Tibial nerve (tissue), 4 donors: Measurements from ENCODE around the gene TMEM44. TPM values are rescaled to one million over a fixed set of nuclear protein-coding genes. Genes with fewer than 3 reads are reported as not detected.

Source experiments
- DNase-seq, 2 donors: peaks; one replicate each; pipeline ENCODE4 v3.0.0-alpha.2; 2019; ENCODE audit warnings: low spot score in 2 of 2
- H3K27ac ChIP-seq, 4 donors: fragments of 200-600 bp; sonication (generic) in 3 of 4; one replicate each; pipeline ENCODE4 v1.5.1; 2017 to 2019; ENCODE audit warnings: mild to moderate bottlenecking in 1 of 4
- H3K27me3 ChIP-seq, 2 donors: fragments of 200-600 bp; sonication (generic) in 1 of 2; one replicate each; pipeline versions ENCODE4 v1.5.1 to v1.6.0; 2017 to 2019
- H3K36me3 ChIP-seq, 3 donors: fragments of 200-600 bp; sonication (generic); one replicate each; pipeline ENCODE4 v1.5.1; 2018 to 2019
- H3K4me1 ChIP-seq, 4 donors: fragments of 200-600 bp; sonication (generic) in 3 of 4; one replicate each; pipeline ENCODE4 v1.5.1; 2017 to 2019
- H3K4me3 ChIP-seq, 4 donors: fragments of 200-600 bp; sonication (generic) in 3 of 4; one replicate each; pipeline ENCODE4 v1.5.1; 2017 to 2019; ENCODE audit warnings: mild to moderate bottlenecking in 1 of 4, moderate library complexity in 1 of 4
- H3K9me3 ChIP-seq, 4 donors: fragments of 200-600 bp; sonication (generic) in 3 of 4; one replicate each; pipeline ENCODE4 v1.5.1; 2017 to 2019
- CTCF ChIP-seq, 5 experiments: fragments of 200-600 bp in 3 of 5; fragments of 450-650 bp in 2 of 5; sonication (generic) in 3 of 5; IDR thresholded peaks; one replicate each; pipeline ENCODE4 v1.5.1; 2016 to 2019; ENCODE audit warnings: antibody characterized with exemption in 5 of 5, mild to moderate bottlenecking in 3 of 5, moderate library complexity in 2 of 5
- EP300 ChIP-seq, 2 donors: sonication (generic); formaldehyde crosslinking; IDR thresholded peaks; one replicate each; pipeline ENCODE4 v1.6.1; 2017; ENCODE audit warnings: antibody characterized with exemption in 2 of 2, mild to moderate bottlenecking in 1 of 2
- POLR2A ChIP-seq, 2 donors: fragments of 450-650 bp; IDR thresholded peaks; one replicate each; pipeline ENCODE4 v1.6.1; 2017; ENCODE audit warnings: antibody characterized with exemption in 2 of 2, mild to moderate bottlenecking in 2 of 2, moderate library complexity in 2 of 2
- WGBS, 2 donors: methylation state at CpG; one replicate each; pipeline ENCODE4 v1.1.5; 2018; 5-methylcytosine and 5-hydroxymethylcytosine counted together
- total RNA-seq, 4 donors: library from RNA; depleted of rRNA; stranded (reverse); fragments of >200 nt; gene quantifications; one replicate each; pipeline ENCODE4 v1.1.0, GENCODE V29; 2016

The TMEM44 gene
- total RNA-seq, 4 donors from 2014 or later, result 14.9 to 17.4 (median 16.5) TPM

- Histone ChIP-seq H3K9me3 (no peaks in the 10 kb centered on the region), H3K27me3 (peaks cover 0 to 5% of the 10 kb centered on the region in 2 donors), H3K36me3 (peaks cover 0 to 15% (median 2%) of the 10 kb centered on the region in 3 donors), H3K4me3 (peak within 1 kb of the TSS; percentile 75 to 87 (median 83)), H3K4me1 (peaks cover 0 to 31% (median 15%) of the 10 kb centered on the region in 4 donors), H3K27ac (peak within 1 kb of the TSS; percentile 86 to 91 (median 88))
- peak; percentile 82 to 93 for DNase-seq
- peak in 1 of 5 experiments; percentile 63 for TF ChIP-seq CTCF (IDR thresholded peaks at IDR 0.05)
- peak; percentile 82 to 96 for TF ChIP-seq EP300 (IDR thresholded peaks at IDR 0.05)
- TF ChIP-seq POLR2A (IDR thresholded peaks at IDR 0.05), result peak in 1 of 2 donors; percentile 36
- WGBS, 2 donors, result 0 to 1% methylated on average over 57 of the region's 57 CpGs
Observed at GRCh38 chr3:194671900-194672808, 38.9 kb upstream of the TMEM44 start, which contains the start of gene LSG1. TSS of gene LSG1 (minus strand) at chr3:194672191. CDS start at chr3:194672162, 29 bp downstream.

- TF ChIP-seq CTCF (IDR thresholded peaks at IDR 0.05) (peak in 3 of 5 experiments; percentile 24 to 59 (median 30)), EP300 (IDR thresholded peaks at IDR 0.05) (no peak), POLR2A (IDR thresholded peaks at IDR 0.05) (no peak)
- WGBS, 2 donors, result 0 to 1% methylated on average over 5 of the region's 5 CpGs
Observed at GRCh38 chr3:194671511-194671899, 38.3 kb upstream of the TMEM44 start.

GRCh38 chr3:194667363-194667762, 34.1 kb upstream of the TMEM44 start:
- TF ChIP-seq POLR2A (IDR thresholded peaks at IDR 0.05) (no peak), EP300 (IDR thresholded peaks at IDR 0.05) (no peak), CTCF (IDR thresholded peaks at IDR 0.05) (no peak)
- H3K9me3 ChIP-seq, result no peaks in the 10 kb centered on the region
- H3K4me3 ChIP-seq, result no peak overlapping the region
- WGBS, 2 donors, result 60 to 83% methylated on average over 7 of the region's 7 CpGs
- no peak for DNase-seq
- peaks cover 0 to 56% (median 2%) of the 10 kb centered on the region in 3 donors for H3K36me3 ChIP-seq
- peaks cover 0 to 26% (median 13%) of the 10 kb centered on the region in 4 donors for H3K4me1 ChIP-seq
- H3K27ac ChIP-seq, result no peak overlapping the region
- H3K27me3 ChIP-seq, result no peaks in the 10 kb centered on the region

More at GRCh38 chr3:194671511-194671899, 38.3 kb upstream of the TMEM44 start:
- DNase-seq, result no peak
- Histone ChIP-seq H3K27ac (peak overlapping the region; percentile 86 to 91 (median 88)), H3K36me3 (peaks cover 0 to 19% (median 2%) of the 10 kb centered on the region in 3 donors), H3K27me3 (peaks cover 0 to 3% of the 10 kb centered on the region in 2 donors), H3K4me1 (peaks cover 0 to 32% (median 15%) of the 10 kb centered on the region in 4 donors), H3K4me3 (peak overlapping the region; percentile 75 to 87 (median 83)), H3K9me3 (no peaks in the 10 kb centered on the region)

- H3K27ac ChIP-seq, result no peak overlapping the region
- H3K4me1 ChIP-seq, result peaks cover 0 to 9% (median under 1%) of the 10 kb centered on the region in 4 donors
- no peak for TF ChIP-seq EP300 (IDR thresholded peaks at IDR 0.05)
- TF ChIP-seq POLR2A (IDR thresholded peaks at IDR 0.05), result no peak
- no peak for TF ChIP-seq CTCF (IDR thresholded peaks at IDR 0.05)
- no peaks in the 10 kb centered on the region for H3K27me3 ChIP-seq
- H3K4me3 ChIP-seq, result no peak overlapping the region
- no peaks in the 10 kb centered on the region for H3K9me3 ChIP-seq
- H3K36me3 ChIP-seq, result peaks cover 2 to 79% (median 6%) of the 10 kb centered on the region in 3 donors
- WGBS, 2 donors, result 89 to 95% methylated on average over 7 of the region's 7 CpGs
- DNase-seq, result no peak
Observed at GRCh38 chr3:194664857-194665256, 31.6 kb upstream of the TMEM44 start.

GRCh38 chr3:194661946-194662345, 28.7 kb upstream of the TMEM44 start:
- no peak for DNase-seq
- WGBS, 2 donors, result 68 to 75% methylated on average over 6 of the region's 6 CpGs
- H3K4me3 ChIP-seq, result no peak overlapping the region
- H3K27me3 ChIP-seq, result no peaks in the 10 kb centered on the region
- TF ChIP-seq CTCF (IDR thresholded peaks at IDR 0.05), result no peak
- no peak for TF ChIP-seq POLR2A (IDR thresholded peaks at IDR 0.05)
- TF ChIP-seq EP300 (IDR thresholded peaks at IDR 0.05), result no peak
- no peaks in the 10 kb centered on the region for H3K4me1 ChIP-seq
- H3K36me3 ChIP-seq, result peaks cover 0 to 93% (median 24%) of the 10 kb centered on the region in 3 donors
- no peak overlapping the region for H3K27ac ChIP-seq
- no peaks in the 10 kb centered on the region for H3K9me3 ChIP-seq
